DOHH2 (cell line): ENCODE measurements around the gene CASZ1.

Experiments
- EZH2phosphoT487 ChIP-seq: fragments of 200-600 bp; sonication (generic); IDR thresholded peaks from 2 replicates; pipeline ENCODE4 v1.6.1; 2017; ENCODE audit warnings: borderline replicate concordance, mild to moderate bottlenecking, antibody characterized with exemption, low read length, moderate library complexity, mixed read lengths
- TF ChIP-seq, protein P1 (sequence below): fragments of 200-600 bp; sonication (generic); IDR thresholded peaks from one replicate; pipeline ENCODE4 v1.5.1; 2014; ENCODE audit warnings: antibody characterized with exemption, mild to moderate bottlenecking, low read depth, low read length; ENCODE audit not compliant: poor library complexity, severe bottlenecking

DNA sequence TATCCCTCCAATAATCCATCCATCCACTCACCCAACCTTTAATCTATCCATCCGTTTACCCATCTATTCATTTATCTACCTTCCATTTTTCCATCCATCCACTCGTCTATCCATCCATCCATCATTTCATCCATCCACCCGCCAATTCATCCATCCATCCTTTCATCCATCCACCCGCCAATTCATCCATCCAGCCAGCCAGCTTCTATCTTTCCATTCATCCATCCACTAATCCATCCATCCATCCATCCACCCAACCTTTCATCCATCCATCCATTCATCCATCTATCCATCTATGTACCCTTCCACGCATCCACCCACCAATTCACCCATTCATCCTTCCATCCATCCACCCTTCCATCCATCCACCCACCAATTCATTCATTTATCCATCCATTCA, 10.5 kb upstream of the CASZ1 start:
- TF ChIP-seq, protein P1, sequence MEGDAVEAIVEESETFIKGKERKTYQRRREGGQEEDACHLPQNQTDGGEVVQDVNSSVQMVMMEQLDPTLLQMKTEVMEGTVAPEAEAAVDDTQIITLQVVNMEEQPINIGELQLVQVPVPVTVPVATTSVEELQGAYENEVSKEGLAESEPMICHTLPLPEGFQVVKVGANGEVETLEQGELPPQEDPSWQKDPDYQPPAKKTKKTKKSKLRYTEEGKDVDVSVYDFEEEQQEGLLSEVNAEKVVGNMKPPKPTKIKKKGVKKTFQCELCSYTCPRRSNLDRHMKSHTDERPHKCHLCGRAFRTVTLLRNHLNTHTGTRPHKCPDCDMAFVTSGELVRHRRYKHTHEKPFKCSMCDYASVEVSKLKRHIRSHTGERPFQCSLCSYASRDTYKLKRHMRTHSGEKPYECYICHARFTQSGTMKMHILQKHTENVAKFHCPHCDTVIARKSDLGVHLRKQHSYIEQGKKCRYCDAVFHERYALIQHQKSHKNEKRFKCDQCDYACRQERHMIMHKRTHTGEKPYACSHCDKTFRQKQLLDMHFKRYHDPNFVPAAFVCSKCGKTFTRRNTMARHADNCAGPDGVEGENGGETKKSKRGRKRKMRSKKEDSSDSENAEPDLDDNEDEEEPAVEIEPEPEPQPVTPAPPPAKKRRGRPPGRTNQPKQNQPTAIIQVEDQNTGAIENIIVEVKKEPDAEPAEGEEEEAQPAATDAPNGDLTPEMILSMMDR = no peak
- TF ChIP-seq EZH2phosphoT487 = no peak
